DND-41 (cell line): ENCODE data around the gene LYL1.

Experiments used
- ATAC-seq: fragments of 200-7000 bp; cut with Tn5 transposase; 3 replicates; pipeline ENCODE4 v1.9.1; 2021; ENCODE audit warnings: low read depth; ENCODE audit not compliant: insufficient read depth
- DNase-seq: peaks from one replicate; pipeline ENCODE4 v3.0.0-alpha.2; 2020
- H2AFZ ChIP-seq: 2 replicates; pipeline ENCODE4 v1.6.0; 2012; ENCODE audit warnings: low read depth, low read length
- H3K27ac ChIP-seq: 2 replicates; pipeline ENCODE4 v1.5.1; 2012; ENCODE audit warnings: low read length, inconsistent platforms
- H3K27me3 ChIP-seq: fragments of 200-600 bp; sonication (generic); 2 replicates; pipeline ENCODE4 v1.6.0; 2012; ENCODE audit warnings: low read length, mild to moderate bottlenecking, inconsistent platforms; ENCODE audit not compliant: insufficient read depth, poor library complexity
- H3K36me3 ChIP-seq: 2 replicates; pipeline ENCODE4 v1.5.1; 2012; ENCODE audit warnings: low read length, inconsistent platforms; ENCODE audit not compliant: insufficient read depth
- H3K4me1 ChIP-seq: 2 replicates; pipeline ENCODE4 v1.5.1; 2012; ENCODE audit warnings: mild to moderate bottlenecking, low read length; ENCODE audit not compliant: insufficient read depth
- H3K4me2 ChIP-seq: 2 replicates; pipeline ENCODE4 v1.6.0; 2012; ENCODE audit warnings: mild to moderate bottlenecking, moderate library complexity, low read length, inconsistent platforms; ENCODE audit not compliant: insufficient read depth
- H3K4me3 ChIP-seq, 2 experiments: fragments of 200-600 bp in 1 of 2; shearing (Covaris generic) in 1 of 2; 2 replicates each; pipeline ENCODE4 v1.5.1; 2012 to 2016; ENCODE audit warnings: inconsistent platforms in 2 of 2, low read length in 2 of 2, mild to moderate bottlenecking in 2 of 2, low read depth in 1 of 2, moderate library complexity in 1 of 2
- H3K79me2 ChIP-seq: 2 replicates; pipeline ENCODE4 v1.6.0; 2012; ENCODE audit warnings: low read length, inconsistent platforms; ENCODE audit not compliant: insufficient read depth
- H3K9ac ChIP-seq: 2 replicates; pipeline ENCODE4 v1.6.0; 2012; ENCODE audit warnings: low read depth, mild to moderate bottlenecking, inconsistent platforms, low read length, moderate library complexity
- H3K9me3 ChIP-seq: 2 replicates; pipeline ENCODE4 v1.5.1; 2012; ENCODE audit warnings: low read length, moderate library complexity, mild to moderate bottlenecking, inconsistent platforms; ENCODE audit not compliant: insufficient read depth, severe bottlenecking
- H4K20me1 ChIP-seq: 2 replicates; pipeline ENCODE4 v1.6.0; 2012; ENCODE audit warnings: low read length; ENCODE audit not compliant: insufficient read depth
- EZH2 ChIP-seq: IDR thresholded peaks from 3 replicates; pipeline ENCODE4 v1.6.1; 2012; ENCODE audit warnings: borderline replicate concordance, low read depth, mild to moderate bottlenecking, moderate library complexity, low read length, inconsistent platforms; ENCODE audit not compliant: severe bottlenecking
- TF ChIP-seq, protein P1 (sequence below): IDR thresholded peaks from 2 replicates; pipeline ENCODE4 v1.5.1; 2012; ENCODE audit warnings: borderline replicate concordance, low read length, moderate library complexity, mild to moderate bottlenecking; ENCODE audit not compliant: poor library complexity, severe bottlenecking; ENCODE audit errors: extremely low read depth

Gene LYL1

DNA sequence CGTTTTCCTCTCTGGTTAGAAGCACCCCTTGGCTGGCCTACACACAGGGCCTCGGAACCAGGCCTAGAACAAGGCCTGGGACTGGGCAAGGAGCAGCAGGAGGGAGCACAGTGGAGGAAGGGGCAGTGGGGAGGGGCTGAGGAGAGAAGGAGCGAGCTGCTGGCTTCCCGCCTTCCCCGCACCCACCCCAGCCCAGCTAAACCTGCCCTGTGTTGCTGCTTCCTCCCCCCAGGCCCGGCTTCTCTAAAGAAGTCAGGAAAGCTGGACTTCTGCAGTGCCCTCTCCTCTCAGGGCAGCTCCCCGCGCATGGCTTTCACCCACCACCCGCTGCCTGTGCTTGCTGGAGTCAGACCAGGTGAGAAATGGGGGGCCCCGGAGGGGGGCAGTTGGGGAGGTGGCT lies 24.3 kb downstream of the LYL1 start:
- ATAC-seq (no peak), DNase-seq (no peak)
- H3K4me2 ChIP-seq: no peak overlapping the region
- H3K36me3 ChIP-seq: no peaks in the 10 kb centered on the region
- H3K27ac ChIP-seq: no peak overlapping the region
- H3K9me3 ChIP-seq: no peaks in the 10 kb centered on the region
- H3K4me3 ChIP-seq: no peak overlapping the region
- no peaks in the 10 kb centered on the region for H3K27me3 ChIP-seq
- TF ChIP-seq EZH2: no peak
- TF ChIP-seq, protein P1, sequence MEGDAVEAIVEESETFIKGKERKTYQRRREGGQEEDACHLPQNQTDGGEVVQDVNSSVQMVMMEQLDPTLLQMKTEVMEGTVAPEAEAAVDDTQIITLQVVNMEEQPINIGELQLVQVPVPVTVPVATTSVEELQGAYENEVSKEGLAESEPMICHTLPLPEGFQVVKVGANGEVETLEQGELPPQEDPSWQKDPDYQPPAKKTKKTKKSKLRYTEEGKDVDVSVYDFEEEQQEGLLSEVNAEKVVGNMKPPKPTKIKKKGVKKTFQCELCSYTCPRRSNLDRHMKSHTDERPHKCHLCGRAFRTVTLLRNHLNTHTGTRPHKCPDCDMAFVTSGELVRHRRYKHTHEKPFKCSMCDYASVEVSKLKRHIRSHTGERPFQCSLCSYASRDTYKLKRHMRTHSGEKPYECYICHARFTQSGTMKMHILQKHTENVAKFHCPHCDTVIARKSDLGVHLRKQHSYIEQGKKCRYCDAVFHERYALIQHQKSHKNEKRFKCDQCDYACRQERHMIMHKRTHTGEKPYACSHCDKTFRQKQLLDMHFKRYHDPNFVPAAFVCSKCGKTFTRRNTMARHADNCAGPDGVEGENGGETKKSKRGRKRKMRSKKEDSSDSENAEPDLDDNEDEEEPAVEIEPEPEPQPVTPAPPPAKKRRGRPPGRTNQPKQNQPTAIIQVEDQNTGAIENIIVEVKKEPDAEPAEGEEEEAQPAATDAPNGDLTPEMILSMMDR: no peak
- H3K9ac ChIP-seq: no peak overlapping the region
- H3K79me2 ChIP-seq: no peaks in the 10 kb centered on the region
- no peaks in the 10 kb centered on the region for H4K20me1 ChIP-seq
- no peak overlapping the region for H2AFZ ChIP-seq
- H3K4me1 ChIP-seq: no peaks in the 10 kb centered on the region

DNA sequence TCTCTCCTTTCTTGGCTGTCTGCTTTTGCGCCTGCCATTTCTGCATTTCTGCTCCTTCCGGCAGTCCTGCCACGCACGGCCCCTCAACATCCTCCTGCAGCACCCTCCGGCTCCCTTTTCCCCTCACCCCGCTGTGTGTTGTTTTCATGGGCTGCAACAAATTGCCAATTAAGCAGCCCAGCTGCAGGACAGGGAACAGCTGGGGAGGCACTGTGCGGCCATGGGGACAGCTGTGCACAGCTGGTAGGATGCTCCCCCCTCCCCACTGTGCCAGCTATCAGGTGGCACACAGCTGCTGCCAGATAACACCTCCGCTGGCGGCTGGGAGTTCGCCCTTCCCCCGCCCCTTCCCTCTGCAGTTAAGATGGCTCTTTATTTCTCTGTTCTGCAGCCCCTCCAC lies 25.4 kb downstream of the LYL1 start:
- H4K20me1 ChIP-seq: no peaks in the 10 kb centered on the region
- no peaks in the 10 kb centered on the region for H3K4me1 ChIP-seq
- H3K9me3 ChIP-seq: no peaks in the 10 kb centered on the region
- H3K36me3 ChIP-seq: no peaks in the 10 kb centered on the region
- no peak overlapping the region for H2AFZ ChIP-seq
- H3K4me3 ChIP-seq: no peak overlapping the region
- H3K27me3 ChIP-seq: no peaks in the 10 kb centered on the region
- ATAC-seq (no peak), DNase-seq (no peak)
- H3K4me2 ChIP-seq: no peak overlapping the region
- TF ChIP-seq EZH2: no peak
- TF ChIP-seq, protein P1: no peak
- H3K27ac ChIP-seq: no peak overlapping the region
- no peak overlapping the region for H3K9ac ChIP-seq
- no peaks in the 10 kb centered on the region for H3K79me2 ChIP-seq

DNA sequence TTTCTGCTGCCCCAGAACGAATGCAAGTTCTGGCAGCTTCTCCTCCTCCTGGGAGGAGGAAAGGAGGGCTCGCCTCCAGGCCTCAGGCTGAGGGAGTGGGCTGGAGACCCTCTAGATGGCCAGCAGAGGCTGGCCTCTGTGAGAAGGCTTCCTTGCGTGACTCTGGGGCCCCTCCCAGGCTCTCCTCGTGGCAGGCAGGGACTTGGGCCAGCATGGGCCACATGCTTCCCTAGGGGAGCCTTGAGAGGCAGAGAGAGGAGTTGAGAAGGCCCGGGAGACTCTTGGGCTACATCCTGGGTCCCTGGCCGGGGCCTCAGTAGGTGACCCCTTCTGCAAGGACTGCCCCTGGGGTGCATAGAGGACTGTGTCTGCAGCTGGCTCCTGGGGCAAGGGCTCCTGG lies 25.9 kb downstream of the LYL1 start:
- H3K36me3 ChIP-seq: no peaks in the 10 kb centered on the region
- H4K20me1 ChIP-seq: no peaks in the 10 kb centered on the region
- H3K4me2 ChIP-seq: no peak overlapping the region
- H3K79me2 ChIP-seq: no peaks in the 10 kb centered on the region
- no peak overlapping the region for H3K4me3 ChIP-seq
- no peak overlapping the region for H3K9ac ChIP-seq
- DNase-seq (no peak), ATAC-seq (no peak)
- TF ChIP-seq, protein P1: no peak
- TF ChIP-seq EZH2: no peak
- H3K9me3 ChIP-seq: no peaks in the 10 kb centered on the region
- no peak overlapping the region for H2AFZ ChIP-seq
- no peaks in the 10 kb centered on the region for H3K27me3 ChIP-seq
- no peaks in the 10 kb centered on the region for H3K4me1 ChIP-seq
- no peak overlapping the region for H3K27ac ChIP-seq

DNA sequence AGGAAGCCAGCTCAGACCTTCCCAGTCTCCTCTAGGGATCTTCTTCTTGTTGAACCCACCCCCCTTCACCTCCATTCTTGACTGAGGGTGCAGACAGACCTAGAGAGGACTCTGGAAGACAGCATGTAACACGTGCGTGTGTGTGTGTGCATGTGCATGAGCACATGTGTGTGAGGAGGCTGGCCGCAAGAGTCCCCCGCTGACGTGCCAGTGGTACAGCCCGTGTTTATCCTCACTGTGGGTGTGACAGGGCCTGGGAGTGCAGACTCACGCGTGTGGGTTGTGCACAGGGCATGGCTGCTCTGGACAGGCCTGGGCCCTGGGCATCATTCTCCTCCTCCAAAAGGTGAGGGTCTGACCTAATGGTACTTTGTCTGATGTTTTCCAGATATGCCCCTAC lies 26.3 kb downstream of the LYL1 start:
- Histone ChIP-seq H2AFZ (no peak overlapping the region), H3K27me3 (no peaks in the 10 kb centered on the region), H3K36me3 (no peaks in the 10 kb centered on the region), H3K27ac (no peak overlapping the region), H3K4me2 (no peak overlapping the region), H3K4me1 (no peaks in the 10 kb centered on the region), H3K9ac (no peak overlapping the region), H3K4me3 (no peak overlapping the region), H4K20me1 (no peaks in the 10 kb centered on the region), H3K79me2 (no peaks in the 10 kb centered on the region), H3K9me3 (no peaks in the 10 kb centered on the region)
- DNase-seq: no peak
- TF ChIP-seq, protein P1: no peak
- no peak for TF ChIP-seq EZH2
- no peak for ATAC-seq
